ENCODE results near the gene DR1. TPM values are rescaled to one million over a fixed set of nuclear protein-coding genes. Genes with fewer than 3 reads are reported as not detected.

The DR1 gene
- total and polyA plus RNA-seq, 3 donors from 2014 or later = 56.0 to 133 (median 62.1) TPM

DNA sequence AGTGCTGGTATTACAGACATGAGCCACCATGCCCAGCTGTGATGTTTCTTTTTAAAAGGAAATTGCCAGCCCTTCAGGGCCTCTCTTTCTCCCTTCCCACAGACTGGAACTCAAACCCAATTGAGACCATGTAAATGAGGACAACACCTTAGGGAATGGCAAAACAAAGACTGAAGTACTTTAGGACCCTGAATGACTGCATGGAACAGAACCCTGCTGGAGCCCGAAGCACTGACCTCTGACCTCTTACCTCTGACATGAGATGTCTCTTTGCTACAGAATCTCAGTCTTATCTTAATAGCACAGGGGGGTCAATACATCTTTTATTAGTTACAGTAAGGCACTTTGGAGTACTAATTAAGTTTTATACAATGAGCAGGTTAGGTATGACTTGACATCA lies 15.5 kb upstream of the DR1 start:
- Histone ChIP-seq H3K4me1 (peaks cover 4% of the 10 kb centered on the region), H3K9me3 (no peaks in the 10 kb centered on the region), H3K4me3 (no peak overlapping the region), H3K27ac (no peak overlapping the region), H3K36me3 (ENCODE audit: low read depth, missing control alignments) (no peaks in the 10 kb centered on the region), H3K27me3 (no peaks in the 10 kb centered on the region)
- DNase-seq = no peak
- TF ChIP-seq, protein P1, sequence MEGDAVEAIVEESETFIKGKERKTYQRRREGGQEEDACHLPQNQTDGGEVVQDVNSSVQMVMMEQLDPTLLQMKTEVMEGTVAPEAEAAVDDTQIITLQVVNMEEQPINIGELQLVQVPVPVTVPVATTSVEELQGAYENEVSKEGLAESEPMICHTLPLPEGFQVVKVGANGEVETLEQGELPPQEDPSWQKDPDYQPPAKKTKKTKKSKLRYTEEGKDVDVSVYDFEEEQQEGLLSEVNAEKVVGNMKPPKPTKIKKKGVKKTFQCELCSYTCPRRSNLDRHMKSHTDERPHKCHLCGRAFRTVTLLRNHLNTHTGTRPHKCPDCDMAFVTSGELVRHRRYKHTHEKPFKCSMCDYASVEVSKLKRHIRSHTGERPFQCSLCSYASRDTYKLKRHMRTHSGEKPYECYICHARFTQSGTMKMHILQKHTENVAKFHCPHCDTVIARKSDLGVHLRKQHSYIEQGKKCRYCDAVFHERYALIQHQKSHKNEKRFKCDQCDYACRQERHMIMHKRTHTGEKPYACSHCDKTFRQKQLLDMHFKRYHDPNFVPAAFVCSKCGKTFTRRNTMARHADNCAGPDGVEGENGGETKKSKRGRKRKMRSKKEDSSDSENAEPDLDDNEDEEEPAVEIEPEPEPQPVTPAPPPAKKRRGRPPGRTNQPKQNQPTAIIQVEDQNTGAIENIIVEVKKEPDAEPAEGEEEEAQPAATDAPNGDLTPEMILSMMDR (IDR thresholded peaks at IDR 0.05) = no peak
- no peak for TF ChIP-seq POLR2A (IDR thresholded peaks at IDR 0.05)
- intact Hi-C loops (cut with DNase I; ENCODE audit: low total_unique reads) = no loop called here
- WGBS, 2 donors = 85 to 88% methylated on average over 1 of the region's 1 CpG

DNA sequence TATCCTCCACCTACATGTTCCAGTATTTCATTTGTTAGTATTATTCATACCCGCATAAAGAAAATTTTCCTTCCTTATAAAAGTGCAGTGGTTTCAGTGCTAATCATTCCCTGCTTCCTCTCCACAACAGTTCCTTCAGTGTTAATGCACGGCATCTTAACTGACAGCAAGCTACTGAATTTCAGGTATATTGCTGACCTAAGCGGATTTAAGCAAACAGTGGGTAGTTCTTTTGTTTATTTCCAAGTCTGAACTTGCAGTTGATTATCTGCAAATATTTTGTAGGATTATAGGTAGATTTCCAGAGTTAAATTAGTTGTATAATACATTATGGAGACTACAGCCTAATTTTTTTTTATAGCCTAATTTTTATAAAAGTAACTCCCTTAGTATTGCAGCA lies 15.1 kb upstream of the DR1 start:
- intact Hi-C loops (cut with DNase I; ENCODE audit: low total_unique reads) = no loop called here
- no peak for DNase-seq
- H3K27ac ChIP-seq = no peak overlapping the region
- no peaks in the 10 kb centered on the region for H3K36me3 ChIP-seq (ENCODE audit: low read depth, missing control alignments)
- H3K4me3 ChIP-seq = no peak overlapping the region
- peaks cover 4% of the 10 kb centered on the region for H3K4me1 ChIP-seq
- no peaks in the 10 kb centered on the region for H3K27me3 ChIP-seq
- no peaks in the 10 kb centered on the region for H3K9me3 ChIP-seq
- TF ChIP-seq, protein P1 (IDR thresholded peaks at IDR 0.05) = no peak
- no peak for TF ChIP-seq POLR2A (IDR thresholded peaks at IDR 0.05)
- 91 to 96% methylated on average over 3 of the region's 3 CpGs for WGBS, 2 donors

DNA sequence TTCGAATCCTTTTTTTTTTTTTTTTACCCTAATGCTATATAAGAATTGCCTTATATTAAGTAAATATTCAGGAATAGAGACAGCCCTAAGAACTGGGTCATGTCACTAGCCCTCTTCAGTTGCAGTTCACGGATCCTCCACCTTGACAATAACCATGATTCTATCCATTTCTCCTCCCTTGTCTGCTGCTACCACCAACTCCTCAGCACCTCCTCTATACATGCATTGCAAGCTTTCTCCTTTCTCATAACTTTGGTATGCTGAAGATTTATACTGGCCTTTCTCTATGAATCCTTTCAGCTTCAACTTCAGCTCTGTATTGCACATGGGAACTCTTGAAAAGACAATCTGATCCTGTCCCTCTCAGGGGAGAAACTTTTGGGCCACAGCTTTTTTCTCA lies 14.3 kb upstream of the DR1 start:
- intact Hi-C loops (cut with DNase I; ENCODE audit: low total_unique reads) = no loop called here
- Histone ChIP-seq H3K36me3 (ENCODE audit: low read depth, missing control alignments) (no peaks in the 10 kb centered on the region), H3K27me3 (no peaks in the 10 kb centered on the region), H3K27ac (no peak overlapping the region), H3K9me3 (no peaks in the 10 kb centered on the region), H3K4me3 (no peak overlapping the region), H3K4me1 (peaks cover 4% of the 10 kb centered on the region)
- 83 to 92% methylated on average over 2 of the region's 2 CpGs for WGBS, 2 donors
- no peak for TF ChIP-seq POLR2A (IDR thresholded peaks at IDR 0.05)
- TF ChIP-seq, protein P1 (IDR thresholded peaks at IDR 0.05) = no peak
- DNase-seq = no peak

DNA sequence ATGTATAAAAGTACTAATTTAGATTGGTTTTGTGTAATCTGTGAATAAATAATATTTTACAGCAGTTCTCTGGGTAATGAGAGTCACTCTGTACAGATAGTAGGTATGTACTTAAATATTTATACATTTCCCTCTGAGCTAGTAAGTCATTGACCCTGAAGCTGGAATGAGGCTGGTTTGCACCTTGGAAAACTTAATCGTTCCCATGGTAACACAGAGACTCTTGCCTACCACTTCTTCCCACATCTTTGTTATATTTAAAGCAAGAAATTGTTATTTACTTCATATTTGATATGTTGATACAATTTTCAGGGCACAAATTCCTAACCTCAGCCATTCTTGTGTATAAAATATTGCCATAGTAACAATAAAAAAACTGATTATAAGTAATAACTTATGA lies 13.3 kb upstream of the DR1 start:
- DNase-seq = no peak
- H3K27ac ChIP-seq = no peak overlapping the region
- H3K4me1 ChIP-seq = peaks cover 4% of the 10 kb centered on the region
- WGBS, 2 donors = 73 to 77% methylated on average over 1 of the region's 1 CpG
- no peak for TF ChIP-seq POLR2A (IDR thresholded peaks at IDR 0.05)
- TF ChIP-seq, protein P1 (IDR thresholded peaks at IDR 0.05) = no peak
- H3K4me3 ChIP-seq = no peak overlapping the region
- intact Hi-C loops (cut with DNase I; ENCODE audit: low total_unique reads) = no loop called here
- H3K9me3 ChIP-seq = no peaks in the 10 kb centered on the region
- H3K27me3 ChIP-seq = no peaks in the 10 kb centered on the region
- H3K36me3 ChIP-seq (ENCODE audit: low read depth, missing control alignments) = no peaks in the 10 kb centered on the region

DNA sequence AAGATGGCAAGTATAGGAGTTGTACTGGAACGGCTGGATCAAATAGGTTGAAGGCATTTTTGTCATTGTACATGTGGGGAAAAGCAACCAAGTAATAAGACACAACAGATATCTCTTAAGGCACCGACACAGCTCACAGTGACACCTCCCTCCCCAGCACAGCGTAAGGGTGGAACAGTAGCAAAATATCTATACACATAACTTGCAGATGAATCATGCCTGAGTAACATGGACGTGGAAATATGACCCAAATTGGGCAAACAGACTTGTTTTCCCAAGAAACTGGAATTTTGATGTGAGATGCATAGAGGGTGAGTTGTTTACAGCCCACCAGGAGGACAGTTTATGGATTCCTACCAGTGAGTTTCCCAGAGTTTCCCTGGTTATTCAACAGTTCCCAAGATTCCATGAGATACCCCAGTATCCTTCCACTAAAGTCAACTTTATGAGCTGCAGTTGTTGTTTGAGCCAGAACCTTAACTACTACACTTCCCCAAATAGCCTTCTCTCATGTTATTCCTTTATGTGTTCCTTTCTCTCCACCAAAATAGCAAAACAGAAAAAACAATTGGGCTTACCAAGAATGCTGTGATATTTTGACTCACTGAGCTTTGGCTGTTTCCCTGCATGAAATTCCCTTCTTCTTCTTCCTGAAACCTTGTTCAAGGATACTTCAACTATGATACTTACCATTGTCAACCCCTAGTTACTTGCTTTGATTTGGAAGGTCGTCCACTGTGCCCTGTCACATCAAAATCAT lies 7.1 kb upstream of the DR1 start:
- no peak overlapping the region for H3K4me3 ChIP-seq
- no peak for TF ChIP-seq POLR2A (IDR thresholded peaks at IDR 0.05)
- TF ChIP-seq, protein P1 (IDR thresholded peaks at IDR 0.05) = no peak
- intact Hi-C loops (cut with DNase I; ENCODE audit: low total_unique reads) = no loop called here
- no peaks in the 10 kb centered on the region for H3K36me3 ChIP-seq (ENCODE audit: low read depth, missing control alignments)
- no peak overlapping the region for H3K27ac ChIP-seq
- DNase-seq = no peak
- H3K4me1 ChIP-seq = peaks cover 4% of the 10 kb centered on the region
- WGBS, 2 donors = 71 to 74% methylated on average over 5 of the region's 5 CpGs
- no peaks in the 10 kb centered on the region for H3K27me3 ChIP-seq
- H3K9me3 ChIP-seq = no peaks in the 10 kb centered on the region

All from testis (tissue), 3 donors.